Erythroblast (primary cell): Measurements from ENCODE around the gene RHBDL2.
A peak's percentile ranks its signal among the peaks of the same experiment; 100 is the strongest.

Source experiments
- DNase-seq, 2 experiments: peaks; one replicate each; lab custom pipeline; 2025; lab: John Stamatoyannopoulos, UW
- GATA1 ChIP-seq: IDR thresholded peaks from 2 replicates; pipeline ENCODE4 v1.6.1; 2011; ENCODE audit warnings: low read depth, mild to moderate bottlenecking, control low read depth, low read length, moderate library complexity
- POLR2A ChIP-seq: IDR thresholded peaks from 2 replicates; pipeline ENCODE4 v1.6.1; 2011; ENCODE audit warnings: mild to moderate bottlenecking, low read length

Gene RHBDL2

DNA sequence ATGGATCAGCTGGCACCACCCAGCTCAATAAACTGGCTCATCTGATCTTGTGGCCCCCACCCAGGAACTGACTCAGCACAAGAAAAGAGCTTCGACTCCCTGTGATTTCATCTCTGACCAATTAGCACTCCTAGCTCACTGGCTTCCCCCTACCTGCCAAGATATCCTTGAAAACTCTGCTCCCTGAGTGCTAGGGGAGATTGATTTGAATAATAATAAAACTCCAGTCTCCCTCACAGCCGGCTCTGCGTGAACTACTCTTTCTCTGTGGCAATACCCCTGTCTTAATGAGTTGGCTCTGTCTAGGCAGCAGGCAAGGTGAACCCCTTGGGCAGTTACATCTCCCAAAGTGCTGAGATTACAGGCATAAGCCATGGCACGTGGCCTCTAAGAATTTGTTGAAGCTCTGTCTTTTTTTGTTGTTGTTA is 11.8 kb upstream of the RHBDL2 start:
- TF ChIP-seq GATA1 (no peak), POLR2A (no peak)
- DNase-seq: peak; percentile 42 to 49

DNA sequence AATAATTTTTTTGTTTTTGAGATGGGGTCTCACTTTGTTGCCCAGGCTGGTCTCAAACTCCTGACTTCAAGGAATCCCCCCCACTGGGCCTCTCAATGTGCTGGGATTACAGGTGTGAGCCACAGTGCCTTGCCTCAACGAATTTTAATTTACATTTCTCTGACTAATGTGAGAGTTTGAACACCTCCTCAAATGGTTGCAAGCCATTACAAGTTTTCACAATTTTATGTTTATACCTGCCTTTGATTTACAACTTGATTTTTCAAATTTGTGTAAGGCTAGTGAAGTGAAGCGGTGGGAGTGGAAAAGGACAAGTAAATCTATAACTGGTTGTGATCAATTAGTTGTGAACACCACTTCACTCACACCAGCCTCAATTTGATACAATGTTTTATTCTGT is 8.9 kb upstream of the RHBDL2 start:
- TF ChIP-seq GATA1 (no peak), POLR2A (no peak)

DNA sequence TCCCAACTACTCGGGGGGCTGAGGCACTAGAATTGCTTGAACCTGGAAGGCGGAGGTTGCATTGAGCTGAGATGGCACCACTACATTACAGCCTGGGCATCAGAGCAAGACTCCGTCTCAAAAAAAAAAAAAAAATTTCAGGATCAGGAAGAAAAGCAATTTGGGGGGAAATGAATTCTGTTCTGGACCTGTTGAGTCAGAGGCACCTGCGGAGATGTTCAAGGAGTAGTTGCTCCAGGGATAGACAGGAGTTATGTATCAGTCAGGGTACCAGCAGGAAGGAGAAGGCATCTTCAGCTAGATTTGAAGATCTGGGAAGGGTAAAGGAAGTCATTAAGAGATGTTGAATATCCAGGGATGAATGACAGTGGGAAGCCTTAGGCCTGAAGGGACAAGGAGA is 2.9 kb upstream of the RHBDL2 start:
- DNase-seq: no peak

More for the DNA sequence above, 8.9 kb upstream of the RHBDL2 start:
- DNase-seq: no peak

DNA sequence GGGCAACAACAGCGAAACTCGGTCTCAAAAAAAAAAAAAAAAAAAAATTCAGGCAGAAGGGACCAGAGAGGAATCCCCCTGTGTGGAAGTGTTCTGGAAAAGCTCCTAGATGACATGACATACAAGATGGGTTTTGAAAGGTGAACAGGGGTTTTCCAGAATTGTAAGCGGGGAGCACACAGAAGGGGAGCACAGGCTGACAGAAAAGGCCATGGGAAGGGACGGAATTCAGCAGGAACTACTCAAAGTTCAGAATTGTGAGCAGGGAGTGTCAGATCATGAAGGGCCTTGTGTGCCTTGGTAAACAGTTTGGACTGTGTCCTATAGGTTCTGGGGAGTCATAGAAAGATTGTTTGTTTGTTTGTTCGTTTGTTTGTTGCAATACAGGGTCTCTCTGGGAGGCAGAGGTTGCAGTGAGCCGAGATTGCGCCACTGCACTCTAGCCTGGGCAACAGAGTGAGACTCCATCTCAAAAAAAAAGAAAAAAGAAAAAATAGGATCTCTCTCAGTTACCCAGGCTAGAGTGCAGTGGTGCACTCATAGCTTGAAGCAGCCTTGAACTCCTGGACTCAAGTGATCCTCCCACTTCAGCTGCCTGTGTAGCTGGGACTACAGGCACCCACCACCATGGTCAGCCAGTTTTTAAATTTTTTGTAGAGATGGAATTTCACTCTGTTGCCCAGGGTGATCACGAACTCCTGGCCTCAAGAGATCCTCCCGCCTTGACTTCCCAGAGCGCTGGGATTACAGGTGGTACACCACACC is 1.2 kb upstream of the RHBDL2 start:
- no peak for DNase-seq
- TF ChIP-seq GATA1 (no peak), POLR2A (no peak)

More for the DNA sequence above, 2.9 kb upstream of the RHBDL2 start:
- TF ChIP-seq GATA1: no peak
- no peak for TF ChIP-seq POLR2A

DNA sequence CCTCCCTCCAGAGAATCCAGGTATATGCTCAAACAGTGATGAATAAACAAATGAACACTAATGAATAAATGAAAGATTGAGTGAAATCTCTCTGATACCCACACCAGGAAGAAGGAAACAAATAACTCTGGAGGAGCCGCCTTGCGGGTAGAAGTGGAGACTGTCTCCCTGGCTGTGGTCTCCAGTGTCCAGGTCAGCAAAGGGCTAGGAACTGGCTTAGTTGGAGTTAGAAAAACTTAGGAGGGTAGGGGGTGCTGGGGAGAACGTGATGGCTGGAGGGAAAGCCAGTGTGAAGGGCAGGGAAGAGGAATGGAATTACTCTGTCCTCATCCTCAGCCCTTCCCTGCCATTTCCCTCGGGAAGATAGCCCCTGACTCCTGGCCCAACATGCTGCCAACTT is 537 bp downstream of the RHBDL2 start:
- no peak for DNase-seq
- no peak for TF ChIP-seq GATA1
- TF ChIP-seq POLR2A: no peak

DNA sequence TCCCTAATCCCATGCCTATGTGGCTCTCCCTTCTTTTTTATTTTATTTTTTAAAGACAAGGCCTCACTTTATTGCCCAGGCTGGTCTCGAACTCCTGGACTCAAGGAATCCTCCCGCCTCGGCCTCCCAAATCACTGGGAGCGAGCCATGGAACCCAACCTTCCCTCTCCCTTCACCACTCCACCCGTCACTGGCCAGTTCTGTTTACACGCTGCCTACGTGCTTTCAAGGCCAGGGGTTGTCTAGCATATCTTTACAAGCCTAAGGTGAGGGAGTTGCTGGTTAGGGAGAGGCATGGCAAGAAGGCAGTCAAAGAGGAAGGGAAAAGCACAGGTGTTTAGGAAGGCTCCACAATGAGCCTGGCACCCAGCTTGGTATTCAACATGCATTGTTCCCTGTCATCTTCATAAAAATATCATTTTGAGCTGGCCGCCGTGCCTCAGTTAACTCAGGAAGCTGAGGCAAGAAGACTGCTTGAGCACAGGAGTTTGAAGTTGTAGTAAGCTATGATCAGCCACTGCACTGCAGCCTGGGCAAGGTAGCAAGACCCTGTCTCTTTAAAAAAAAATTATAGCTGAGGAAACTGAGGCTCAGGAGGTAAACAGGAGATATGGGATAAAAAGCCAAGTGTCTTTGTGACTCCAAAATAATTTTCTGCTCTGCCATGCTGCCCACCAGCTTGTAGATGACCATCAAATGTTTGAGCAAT is 1.1 kb downstream of the RHBDL2 start:
- no peak for TF ChIP-seq POLR2A
- no peak for TF ChIP-seq GATA1
- DNase-seq: no peak

DNA sequence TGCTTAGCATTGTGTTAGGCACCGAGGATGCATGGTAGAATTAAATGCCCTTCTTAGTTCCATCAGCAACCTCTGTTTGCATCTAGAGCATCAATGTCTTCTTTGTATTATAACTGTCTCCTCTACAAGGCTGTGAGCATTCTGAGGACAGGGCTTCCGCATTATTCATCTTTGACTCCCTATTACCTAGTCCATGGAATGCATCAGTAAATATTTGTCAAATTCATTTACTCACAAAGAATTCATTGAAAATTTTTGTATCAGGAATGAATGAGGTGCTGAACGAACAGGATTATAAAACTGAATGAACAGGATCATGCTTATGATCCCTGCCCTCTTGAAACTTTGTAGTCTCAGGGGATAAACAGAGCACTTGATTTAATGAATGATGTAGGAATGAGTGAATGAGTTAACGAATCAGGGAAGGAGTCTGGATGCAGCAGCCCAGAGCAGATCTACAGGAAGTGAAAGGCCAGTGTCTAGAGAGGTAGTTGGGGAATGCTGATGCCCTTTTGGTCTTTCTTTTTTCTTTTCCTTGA is 2.8 kb downstream of the RHBDL2 start:
- no peak for DNase-seq
- TF ChIP-seq POLR2A (no peak), GATA1 (no peak)

DNA sequence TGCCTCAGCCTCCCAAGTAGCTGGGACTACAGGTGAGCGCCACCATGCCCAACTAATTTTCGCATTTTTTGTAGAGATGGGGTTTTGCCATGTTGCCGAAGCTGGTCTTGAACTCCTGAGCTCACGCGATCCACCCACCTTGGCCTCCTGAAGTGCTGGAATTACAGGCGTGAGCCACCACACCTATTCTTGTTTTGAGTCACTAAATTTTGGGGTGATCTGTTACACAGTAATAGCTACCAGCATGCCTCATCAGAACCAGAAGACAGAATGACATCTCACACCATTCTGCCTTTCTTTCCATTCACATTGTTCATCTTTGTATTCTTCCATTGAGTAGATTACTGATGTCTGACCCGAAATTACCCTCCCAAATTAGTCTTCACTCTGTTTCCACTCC is 9.1 kb downstream of the RHBDL2 start:
- TF ChIP-seq POLR2A: no peak
- TF ChIP-seq GATA1: no peak
- no peak for DNase-seq

DNA sequence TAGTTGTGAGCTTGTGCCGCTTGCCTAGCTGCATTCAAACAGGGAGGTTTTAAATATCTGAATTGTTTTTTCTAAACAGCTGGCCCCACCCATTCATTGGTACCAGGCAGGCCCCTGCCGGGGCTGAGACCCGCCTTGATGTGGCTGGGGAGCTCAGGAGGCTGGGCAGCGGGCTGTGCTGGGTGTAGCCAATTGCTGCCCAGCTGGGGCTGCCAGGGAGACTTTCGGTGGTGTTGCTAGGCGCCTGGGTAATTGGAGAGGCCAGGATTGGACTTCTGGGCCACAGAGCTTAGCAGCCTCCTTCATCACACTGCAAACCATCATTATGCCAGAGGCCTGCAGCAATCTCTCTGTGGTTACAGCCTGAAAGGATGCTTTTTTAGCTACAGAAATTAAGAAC is 12.2 kb downstream of the RHBDL2 start:
- TF ChIP-seq GATA1: no peak
- no peak for TF ChIP-seq POLR2A
- DNase-seq: no peak

DNA sequence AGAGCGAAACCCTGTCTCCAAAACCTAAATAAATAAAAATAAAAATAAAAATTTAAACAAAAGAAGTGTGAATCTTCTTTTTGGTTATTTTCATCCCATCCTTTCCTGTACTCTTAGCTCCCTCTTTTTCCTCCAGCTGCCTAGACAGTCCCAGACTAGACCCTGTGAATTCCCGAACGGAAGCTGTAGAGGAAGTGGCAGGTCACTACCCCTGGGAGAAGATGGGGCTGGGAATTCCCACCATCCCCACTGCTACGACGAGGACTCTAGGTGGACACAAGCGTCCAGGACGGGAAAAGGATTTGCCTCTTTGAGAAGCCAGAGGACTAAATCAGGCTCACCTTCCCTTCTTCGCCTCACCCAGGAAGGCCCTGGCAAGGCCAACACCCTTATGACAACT is 12.6 kb downstream of the RHBDL2 start:
- DNase-seq: no peak
- no peak for TF ChIP-seq POLR2A
- no peak for TF ChIP-seq GATA1

DNA sequence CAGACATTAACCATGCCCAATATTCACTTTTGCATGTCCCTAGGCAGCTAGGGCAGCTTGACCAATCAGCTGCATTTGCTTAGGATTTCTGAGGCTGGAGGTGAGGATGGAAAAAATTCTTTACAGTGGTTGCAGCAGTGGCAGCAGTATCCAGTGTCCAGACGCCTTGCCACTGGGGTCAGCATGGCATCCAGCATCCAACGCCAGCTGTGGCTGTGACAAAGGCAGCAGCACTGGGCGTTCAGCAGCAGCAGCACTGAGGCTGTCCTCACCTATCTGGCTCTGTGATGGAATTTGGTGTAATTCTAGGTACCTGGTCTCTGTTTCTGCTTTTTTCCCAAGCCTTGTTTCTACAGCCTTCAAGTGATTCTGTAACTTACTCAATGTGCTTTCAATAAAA is 15.5 kb downstream of the RHBDL2 start:
- TF ChIP-seq POLR2A (no peak), GATA1 (no peak)
- no peak for DNase-seq

DNA sequence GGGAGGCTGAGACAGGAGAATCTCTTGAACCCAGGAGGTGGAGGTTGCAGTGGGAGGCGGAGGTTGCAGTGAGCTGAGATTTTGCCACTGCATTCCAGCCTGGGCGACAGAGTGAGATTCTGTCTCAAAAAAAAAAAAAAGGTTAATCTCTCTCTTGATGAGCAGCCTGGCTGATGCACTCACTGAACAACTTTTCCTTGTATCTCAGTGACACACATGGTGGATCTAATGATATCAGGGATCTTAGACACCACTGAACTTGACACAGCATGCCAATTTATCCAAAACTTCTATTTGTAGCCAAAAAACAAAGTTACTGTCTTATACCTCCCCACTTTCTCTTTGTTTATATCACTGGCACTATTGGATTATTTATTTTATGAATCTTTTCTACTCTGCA is 16.2 kb downstream of the RHBDL2 start:
- no peak for TF ChIP-seq POLR2A
- no peak for TF ChIP-seq GATA1

DNA sequence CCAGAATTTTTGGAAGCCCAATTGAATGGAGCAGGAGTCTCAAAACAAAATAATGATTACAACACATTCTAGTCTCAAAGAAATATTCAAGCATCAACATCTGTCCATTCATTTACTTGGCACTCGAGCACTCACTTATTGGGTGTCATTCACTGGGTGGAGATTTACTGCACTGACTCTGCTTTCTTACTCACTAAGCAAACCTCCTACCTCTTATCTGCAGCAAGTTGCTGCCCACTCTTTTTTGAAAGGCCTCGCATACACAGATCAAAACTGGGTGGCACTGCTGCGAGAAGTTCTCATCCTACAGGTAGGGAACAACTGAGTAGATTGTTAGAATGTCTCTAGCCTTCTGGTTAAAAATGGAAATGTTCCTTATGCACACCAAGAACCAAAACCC is 18.0 kb downstream of the RHBDL2 start:
- DNase-seq: peak; percentile 30 to 52
- no peak for TF ChIP-seq GATA1
- TF ChIP-seq POLR2A: no peak

More for the DNA sequence above, 16.2 kb downstream of the RHBDL2 start:
- peak; percentile 65 to 86 for DNase-seq

DNA sequence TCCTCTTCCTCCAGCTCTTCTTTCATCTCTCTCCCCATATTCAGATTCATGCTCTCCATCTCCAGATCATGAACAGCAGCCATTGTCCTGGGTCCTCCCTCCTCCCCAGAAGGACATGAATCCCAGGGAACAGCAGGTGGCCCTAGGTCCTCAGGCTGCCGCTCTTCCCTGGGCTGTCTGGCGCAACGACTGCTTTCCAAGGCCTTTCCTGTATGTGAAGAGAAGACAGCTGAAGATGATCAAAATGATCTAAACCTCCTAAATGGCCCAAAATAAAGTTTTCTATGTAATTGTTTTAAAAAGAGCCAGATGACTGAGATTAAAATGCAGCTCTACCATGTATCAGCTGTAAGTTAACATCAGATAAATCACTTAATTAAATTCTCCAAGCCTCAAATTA is 22.5 kb downstream of the RHBDL2 start:
- no peak for TF ChIP-seq GATA1
- no peak for TF ChIP-seq POLR2A
- DNase-seq: no peak

DNA sequence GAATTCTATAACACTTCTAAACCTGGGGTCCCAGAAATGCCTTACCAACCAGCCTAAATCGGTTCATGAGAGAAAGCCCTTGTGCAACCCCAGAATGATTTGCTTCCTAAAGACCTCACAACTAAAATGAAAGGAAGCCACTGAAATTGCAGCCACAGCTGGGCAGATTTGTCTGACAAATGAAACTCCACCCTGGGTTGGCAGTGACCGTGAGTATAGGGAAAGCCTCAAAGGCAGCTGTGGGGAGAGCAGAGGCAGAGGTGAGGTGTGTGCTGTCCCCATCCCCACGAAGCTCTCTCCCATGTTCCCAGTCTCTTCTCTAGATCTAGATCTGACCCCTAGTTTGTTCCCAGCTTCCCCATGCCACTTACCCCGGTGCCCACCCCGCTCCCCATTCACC is 23.1 kb downstream of the RHBDL2 start:
- DNase-seq: peak in 1 of 2 experiments; percentile 22
- no peak for TF ChIP-seq POLR2A
- no peak for TF ChIP-seq GATA1
